Measurements from ENCODE around the gene IGSF9. TPM values are rescaled to one million over a fixed set of nuclear protein-coding genes. Genes with fewer than 3 reads are reported as not detected.

The IGSF9 gene
- total RNA-seq, 1 experiment from 2014 or later: 23.4 TPM

- Histone ChIP-seq H3F3A (ENCODE audit: insufficient read depth, low read depth) (no peaks in the 10 kb centered on the region), H4K20me1 (ENCODE audit: insufficient read depth) (no peaks in the 10 kb centered on the region), H3K27ac (no peak overlapping the region), H2AFZ (no peak overlapping the region), H3K9me3 (ENCODE audit: insufficient read depth, low read depth) (no peaks in the 10 kb centered on the region), H3K9me2 (ENCODE audit: insufficient read depth) (no peaks in the 10 kb centered on the region), H3K36me3 (ENCODE audit: low read depth) (no peaks in the 10 kb centered on the region), H3K27me3 (ENCODE audit: insufficient read depth, low read depth) (no peaks in the 10 kb centered on the region), H3K79me2 (ENCODE audit: low read depth) (no peaks in the 10 kb centered on the region), H3K4me1 (replicated peaks; ENCODE audit: insufficient read depth) (no peaks in the 10 kb centered on the region), H3K4me2 (no peak overlapping the region), H3K4me3 (no peak overlapping the region)
- TF ChIP-seq EZH2 (IDR thresholded peaks at IDR 0.05; ENCODE audit: low read depth) (no peak), CTCF (conservative IDR thresholded peaks at IDR 0.05) (no peak)
- DNase-seq: no peak
- intact Hi-C loops (cut with micrococcal nuclease; ENCODE audit: unreplicated experiment): no loop called here
- BruUV-seq (replicated peaks): no TSS peak
- POLR2A ChIA-PET (ENCODE audit: unreplicated experiment): no interaction called here
- CTCF ChIA-PET: no interaction called here
Measured at GRCh38 chr1:159981351-159982055, 36.1 kb upstream of the IGSF9 start.

- CTCF ChIA-PET: no interaction called here
- no peaks in the 10 kb centered on the region for H3K36me3 ChIP-seq (ENCODE audit: low read depth)
- H3K4me1 ChIP-seq (replicated peaks; ENCODE audit: insufficient read depth): no peaks in the 10 kb centered on the region
- H3K9me3 ChIP-seq (ENCODE audit: insufficient read depth, low read depth): no peaks in the 10 kb centered on the region
- intact Hi-C loops (cut with micrococcal nuclease; ENCODE audit: unreplicated experiment): no loop called here
- H3K9me2 ChIP-seq (ENCODE audit: insufficient read depth): no peaks in the 10 kb centered on the region
- BruUV-seq (replicated peaks): no TSS peak
- H2AFZ ChIP-seq: no peak overlapping the region
- TF ChIP-seq CTCF (conservative IDR thresholded peaks at IDR 0.05): no peak
- TF ChIP-seq EZH2 (IDR thresholded peaks at IDR 0.05; ENCODE audit: low read depth): no peak
- H3K27ac ChIP-seq: no peak overlapping the region
- H3K79me2 ChIP-seq (ENCODE audit: low read depth): no peaks in the 10 kb centered on the region
- POLR2A ChIA-PET (ENCODE audit: unreplicated experiment): no interaction called here
- no peak for DNase-seq
- H3K27me3 ChIP-seq (ENCODE audit: insufficient read depth, low read depth): no peaks in the 10 kb centered on the region
- H3K4me3 ChIP-seq: no peak overlapping the region
- no peaks in the 10 kb centered on the region for H3F3A ChIP-seq (ENCODE audit: insufficient read depth, low read depth)
- H4K20me1 ChIP-seq (ENCODE audit: insufficient read depth): no peaks in the 10 kb centered on the region
- no peak overlapping the region for H3K4me2 ChIP-seq
Measured at GRCh38 chr1:159980786-159981185, 35.4 kb upstream of the IGSF9 start.

GRCh38 chr1:159980076-159980475 is 34.7 kb upstream of the IGSF9 start:
- intact Hi-C loops (cut with micrococcal nuclease; ENCODE audit: unreplicated experiment): no loop called here
- Histone ChIP-seq H3K4me1 (replicated peaks; ENCODE audit: insufficient read depth) (no peaks in the 10 kb centered on the region), H4K20me1 (ENCODE audit: insufficient read depth) (no peaks in the 10 kb centered on the region), H3K79me2 (ENCODE audit: low read depth) (no peaks in the 10 kb centered on the region), H3K9me3 (ENCODE audit: insufficient read depth, low read depth) (no peaks in the 10 kb centered on the region), H3K27ac (no peak overlapping the region), H3K4me3 (no peak overlapping the region), H2AFZ (no peak overlapping the region), H3F3A (ENCODE audit: insufficient read depth, low read depth) (no peaks in the 10 kb centered on the region), H3K9me2 (ENCODE audit: insufficient read depth) (no peaks in the 10 kb centered on the region), H3K27me3 (ENCODE audit: insufficient read depth, low read depth) (peaks cover 2% of the 10 kb centered on the region), H3K4me2 (no peak overlapping the region), H3K36me3 (ENCODE audit: low read depth) (no peaks in the 10 kb centered on the region)
- POLR2A ChIA-PET (ENCODE audit: unreplicated experiment): no interaction called here
- CTCF ChIA-PET: no interaction called here
- DNase-seq: no peak
- TF ChIP-seq CTCF (conservative IDR thresholded peaks at IDR 0.05): no peak
- TF ChIP-seq EZH2 (IDR thresholded peaks at IDR 0.05; ENCODE audit: low read depth): no peak
- no TSS peak for BruUV-seq (replicated peaks)

Data from PC-9 (cell line).